Activated T-cell treated with anti-CD3 and anti-CD28 coated beads, Interleukin-2, amount 50 U/mL, for 24 hours (primary cell): ENCODE data around the gene SRPK2.
"Not testable (repeated sequence)": the region's sequence is repeated elsewhere in the genome, so short reads cannot be mapped to it uniquely, and the experiment has no call there.

Experiments
- DNase-seq: peaks from one replicate; pipeline ENCODE4 v3.0.0-alpha.2; 2020
- H3K27ac Mint-ChIP-seq: 2 replicates; pipeline ENCODE4 v1.8.0; 2020; ENCODE audit warnings: mild to moderate bottlenecking, mixed read lengths
- H3K27me3 Mint-ChIP-seq: 2 replicates; pipeline ENCODE4 v1.8.0; 2020; ENCODE audit warnings: mixed read lengths
- H3K36me3 Mint-ChIP-seq: 2 replicates; pipeline ENCODE4 v1.8.0; 2020; ENCODE audit warnings: low read depth, mixed read lengths
- H3K4me1 Mint-ChIP-seq: 2 replicates; pipeline ENCODE4 v1.8.0; 2020; ENCODE audit warnings: low read depth, mixed read lengths
- H3K4me3 Mint-ChIP-seq: 2 replicates; pipeline ENCODE4 v1.8.0; 2020; ENCODE audit warnings: mild to moderate bottlenecking, moderate library complexity, mixed read lengths
- H3K9me3 Mint-ChIP-seq: 2 replicates; pipeline ENCODE4 v1.8.0; 2020; ENCODE audit warnings: mixed read lengths

Gene SRPK2

DNA sequence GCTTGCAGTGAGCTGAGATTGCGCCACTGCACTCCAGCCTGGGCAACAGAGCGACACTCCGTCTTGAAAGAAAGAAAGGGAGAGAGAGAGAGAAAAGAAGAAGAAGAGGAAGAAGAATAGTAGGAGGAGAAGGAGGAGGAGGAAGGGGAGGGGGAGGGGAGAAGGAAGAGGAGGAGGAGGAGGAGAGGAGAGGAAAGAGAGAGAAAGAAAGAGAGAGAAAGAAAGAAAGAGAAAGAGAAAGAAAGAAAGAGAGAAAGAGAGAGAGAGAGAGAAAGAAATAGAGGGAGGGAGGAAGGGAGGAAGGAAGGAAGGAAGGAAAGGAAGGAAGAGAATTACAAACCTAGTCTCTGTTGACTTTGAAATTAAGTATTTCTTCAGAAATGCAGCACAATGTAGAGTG lies 7.8 kb upstream of the SRPK2 start:
- DNase-seq, result no peak
- Mint-ChIP-seq H3K9me3 (no peaks in the 10 kb centered on the region), H3K36me3 (no peaks in the 10 kb centered on the region), H3K4me1 (peaks cover 9% of the 10 kb centered on the region), H3K27ac (no peak overlapping the region), H3K27me3 (no peaks in the 10 kb centered on the region), H3K4me3 (no peak overlapping the region)

DNA sequence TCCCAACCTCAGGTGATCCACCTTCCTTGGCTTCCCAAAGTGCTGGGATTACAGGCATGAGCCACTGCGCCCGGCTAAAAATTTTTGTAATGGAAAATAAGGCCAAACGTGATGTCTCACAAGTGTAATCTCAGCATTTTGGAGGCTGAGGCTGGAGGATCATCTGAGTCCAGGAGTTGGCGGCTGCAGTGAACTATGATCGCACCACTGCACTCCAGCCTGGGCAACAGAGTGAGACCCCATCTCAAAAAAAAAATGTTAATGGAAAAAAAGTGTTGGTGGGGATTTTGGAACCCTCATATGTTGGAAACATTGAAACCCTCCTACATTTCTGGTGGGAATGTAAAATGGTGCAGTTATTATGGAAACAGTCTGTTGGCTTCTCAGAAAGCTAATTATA lies 2.7 kb upstream of the SRPK2 start:
- peaks cover 10% of the 10 kb centered on the region for H3K36me3 Mint-ChIP-seq
- no peak for DNase-seq
- H3K27me3 Mint-ChIP-seq, result no peaks in the 10 kb centered on the region
- H3K4me1 Mint-ChIP-seq, result peaks cover 28% of the 10 kb centered on the region
- peak overlapping the region; percentile 13 for H3K27ac Mint-ChIP-seq
- H3K4me3 Mint-ChIP-seq, result no peak overlapping the region
- no peaks in the 10 kb centered on the region for H3K9me3 Mint-ChIP-seq

DNA sequence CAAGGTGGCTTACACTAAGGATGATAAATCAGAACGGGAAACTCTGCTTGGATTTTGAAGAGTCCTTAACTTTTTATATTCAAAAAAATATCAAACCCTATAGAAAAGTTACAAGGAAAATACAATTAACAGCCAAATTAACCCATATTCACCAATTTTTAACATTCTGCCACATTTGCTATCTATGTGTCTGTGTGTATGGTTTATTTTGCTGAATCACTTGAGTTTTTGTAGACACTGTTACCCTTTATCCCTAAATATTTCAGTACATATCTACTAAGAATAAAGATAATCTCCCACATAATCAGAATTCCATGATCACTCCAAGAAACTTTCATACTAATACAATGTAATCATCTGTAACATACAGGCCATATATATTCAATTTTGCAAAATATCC lies 1.2 kb upstream of the SRPK2 start:
- no peak overlapping the region for H3K27ac Mint-ChIP-seq
- peak overlapping the region; percentile 84 for H3K4me3 Mint-ChIP-seq

DNA sequence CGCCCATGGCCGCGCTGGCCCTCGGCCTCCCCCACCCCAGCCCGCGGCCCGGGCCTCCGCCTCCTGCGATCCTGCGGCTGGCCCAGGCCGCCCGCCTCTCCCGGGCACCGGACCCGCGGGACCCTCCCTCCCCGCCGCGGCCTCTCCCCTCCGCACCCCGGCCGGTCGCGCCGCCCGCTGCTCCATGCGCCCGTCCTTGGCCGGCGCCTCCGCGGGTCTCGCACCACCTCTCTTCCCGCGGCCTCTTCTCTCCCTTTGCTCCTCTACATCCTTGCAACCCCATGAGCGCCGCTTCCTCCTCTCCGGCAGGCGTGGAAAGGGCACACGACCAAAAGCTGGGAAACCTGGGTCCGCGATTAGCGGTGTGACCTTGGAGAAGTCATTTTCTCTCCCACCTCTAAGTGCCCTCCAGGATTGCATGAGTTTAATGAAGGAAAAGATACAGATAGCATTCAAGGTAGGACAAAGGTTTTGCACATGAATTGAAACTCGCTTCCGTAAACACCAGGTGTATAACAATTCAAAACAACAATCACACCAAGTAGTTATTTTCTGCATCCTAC lies 448 bp upstream of the SRPK2 start:
- peak overlapping the region; percentile 90 for H3K27ac Mint-ChIP-seq
- peak overlapping the region; percentile 84 for H3K4me3 Mint-ChIP-seq
- DNase-seq, result peak; percentile 69
- peaks cover 19% of the 10 kb centered on the region for H3K36me3 Mint-ChIP-seq
- H3K9me3 Mint-ChIP-seq, result no peaks in the 10 kb centered on the region
- H3K4me1 Mint-ChIP-seq, result peaks cover 39% of the 10 kb centered on the region
- no peaks in the 10 kb centered on the region for H3K27me3 Mint-ChIP-seq

More for the DNA sequence above, 1.2 kb upstream of the SRPK2 start:
- Mint-ChIP-seq H3K27me3 (no peaks in the 10 kb centered on the region), H3K4me1 (peaks cover 35% of the 10 kb centered on the region), H3K9me3 (no peaks in the 10 kb centered on the region), H3K36me3 (peaks cover 17% of the 10 kb centered on the region)
- no peak for DNase-seq

DNA sequence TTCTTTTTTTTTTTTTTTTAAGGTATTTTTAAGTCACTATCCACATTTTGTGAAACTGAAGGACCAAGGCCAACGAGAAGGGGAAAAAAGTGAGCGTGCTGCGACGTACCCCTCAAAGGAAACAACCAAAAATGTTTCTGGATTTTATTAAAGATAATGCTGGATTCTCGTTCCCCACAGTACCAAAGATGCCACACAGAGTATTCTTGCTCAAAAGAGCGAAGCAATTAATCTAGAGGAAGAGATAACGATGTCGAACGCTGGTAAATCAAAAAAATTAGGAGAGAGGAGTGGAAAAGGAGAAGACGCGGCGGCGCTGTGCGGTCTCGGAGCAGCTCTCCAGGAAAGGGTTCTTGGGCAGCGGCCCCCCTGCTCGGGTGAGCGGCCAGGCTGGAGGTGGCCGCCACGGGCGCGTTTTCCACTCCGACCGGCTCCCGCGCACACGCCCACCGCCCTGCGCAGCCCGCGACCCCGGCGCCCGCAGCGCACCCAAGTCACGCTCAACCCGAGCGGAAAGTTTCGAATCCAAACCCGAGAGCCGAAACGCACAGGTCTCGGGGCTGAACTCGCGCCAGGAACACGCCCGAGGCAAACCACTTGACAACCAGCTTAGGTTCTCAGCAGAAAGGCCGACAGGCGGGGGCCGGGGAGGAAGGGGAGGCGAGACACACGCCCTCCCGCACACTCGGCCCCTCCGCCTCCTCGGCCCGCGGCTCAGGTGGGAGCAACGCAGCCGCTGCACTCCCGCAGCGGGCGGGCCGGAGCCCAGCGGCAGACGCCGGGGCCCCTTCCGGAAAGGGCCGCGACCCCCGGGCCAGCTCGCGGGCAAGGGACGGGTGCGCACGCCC lies 989 bp downstream of the SRPK2 start:
- peak; percentile 69 for DNase-seq
- H3K9me3 Mint-ChIP-seq, result no peaks in the 10 kb centered on the region
- no peaks in the 10 kb centered on the region for H3K27me3 Mint-ChIP-seq
- peak overlapping the region; percentile 87 for H3K4me3 Mint-ChIP-seq
- peaks cover 44% of the 10 kb centered on the region for H3K4me1 Mint-ChIP-seq
- peaks cover 20% of the 10 kb centered on the region for H3K36me3 Mint-ChIP-seq
- peak overlapping the region; percentile 86 for H3K27ac Mint-ChIP-seq

DNA sequence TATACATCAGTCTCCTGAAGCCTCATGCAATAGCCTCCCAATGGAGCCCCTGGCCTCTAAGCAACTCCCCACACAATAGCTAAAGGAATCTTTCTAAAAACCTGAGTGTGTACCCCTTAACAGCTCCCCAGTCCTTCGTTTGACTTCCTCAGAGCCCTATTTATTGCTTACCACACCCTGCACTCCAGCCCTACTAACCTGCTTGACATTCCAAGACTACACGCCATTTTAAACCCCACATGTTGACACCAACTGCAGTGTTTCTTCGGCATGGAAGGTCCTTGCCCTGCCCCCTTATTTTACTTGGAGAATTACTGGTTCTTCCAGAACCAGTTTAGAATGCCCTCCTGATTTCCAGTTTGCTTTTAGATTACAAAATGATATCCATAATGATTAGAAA lies 10.8 kb downstream of the SRPK2 start:
- no peak for DNase-seq
- H3K27ac Mint-ChIP-seq, result no peak overlapping the region
- H3K4me1 Mint-ChIP-seq, result peaks cover 37% of the 10 kb centered on the region
- H3K4me3 Mint-ChIP-seq, result no peak overlapping the region
- no peaks in the 10 kb centered on the region for H3K27me3 Mint-ChIP-seq
- no peaks in the 10 kb centered on the region for H3K9me3 Mint-ChIP-seq
- H3K36me3 Mint-ChIP-seq, result peaks cover 4% of the 10 kb centered on the region

DNA sequence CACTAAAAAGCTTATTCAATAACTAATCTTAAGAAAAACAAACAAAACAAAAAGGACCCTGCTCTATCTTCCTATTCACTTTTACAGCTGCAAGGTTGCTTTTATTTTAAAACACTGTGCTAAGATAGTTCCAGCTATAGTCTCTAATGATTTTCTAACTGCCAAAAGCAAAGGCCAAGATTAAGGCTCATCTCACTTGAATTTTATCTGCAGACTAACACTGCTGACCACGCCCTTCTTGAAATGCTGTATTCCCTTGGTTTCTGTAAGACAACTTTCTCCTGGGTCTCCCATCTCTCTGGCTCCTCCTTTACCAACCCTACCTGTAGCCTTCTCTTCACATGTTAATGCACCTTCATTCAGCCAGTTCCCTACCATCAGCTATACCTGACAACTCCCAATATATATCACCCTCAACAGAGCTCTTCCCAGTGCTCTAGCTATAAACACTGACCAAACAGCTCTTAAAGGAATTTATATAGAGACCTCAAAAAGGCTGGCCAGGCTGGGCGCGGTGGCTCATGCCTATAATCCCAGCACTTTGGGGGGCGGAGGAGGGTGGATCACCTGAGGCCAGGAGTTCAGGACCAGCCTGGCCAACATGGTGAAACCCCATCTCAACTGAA lies 11.7 kb downstream of the SRPK2 start:
- no peak overlapping the region for H3K4me3 Mint-ChIP-seq
- no peak overlapping the region for H3K27ac Mint-ChIP-seq
- H3K27me3 Mint-ChIP-seq, result no peaks in the 10 kb centered on the region
- no peak for DNase-seq
- H3K36me3 Mint-ChIP-seq, result no peaks in the 10 kb centered on the region
- H3K9me3 Mint-ChIP-seq, result no peaks in the 10 kb centered on the region
- H3K4me1 Mint-ChIP-seq, result peaks cover 35% of the 10 kb centered on the region

DNA sequence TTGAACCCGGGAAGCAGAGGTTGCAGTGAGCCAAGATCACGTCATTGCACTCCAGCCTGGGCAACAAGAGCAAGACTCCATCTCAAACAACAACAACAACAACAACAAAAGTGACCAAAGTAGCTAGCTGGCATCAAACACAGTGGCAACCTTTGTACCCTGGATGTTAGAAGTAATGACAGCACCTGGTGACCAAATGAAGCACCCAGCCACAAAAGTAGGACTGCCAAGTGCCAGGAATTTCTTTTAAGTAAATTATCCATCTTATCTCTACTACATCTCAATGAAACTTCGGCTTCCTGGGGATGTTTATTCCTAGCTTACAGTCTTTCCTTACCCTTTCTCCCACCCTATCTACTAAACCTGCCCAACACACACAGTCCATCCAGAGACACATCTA lies 18.8 kb downstream of the SRPK2 start:
- Mint-ChIP-seq H3K4me3 (no peak overlapping the region), H3K27me3 (no peaks in the 10 kb centered on the region), H3K27ac (no peak overlapping the region), H3K9me3 (no peaks in the 10 kb centered on the region), H3K4me1 (peaks cover 36% of the 10 kb centered on the region), H3K36me3 (peaks cover 5% of the 10 kb centered on the region)
- DNase-seq, result no peak

DNA sequence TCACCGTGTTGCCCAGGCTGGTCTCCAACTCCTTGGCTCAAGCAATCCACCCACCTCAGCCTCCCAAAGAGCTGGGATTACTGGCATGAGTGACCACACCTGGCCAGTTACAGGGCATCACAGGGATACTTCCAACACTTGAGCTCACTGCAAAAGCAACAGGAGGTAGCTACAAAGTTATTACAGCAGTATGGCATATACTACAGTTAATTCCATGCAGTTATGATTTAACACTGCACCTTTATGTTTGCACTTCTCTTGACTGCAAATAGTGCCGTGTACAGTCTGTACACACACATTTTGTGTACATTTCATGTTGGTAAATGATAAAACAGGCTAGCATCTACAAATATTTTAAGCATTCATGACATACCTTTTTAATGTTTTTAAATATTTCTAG lies 21.3 kb downstream of the SRPK2 start:
- Mint-ChIP-seq H3K4me3 (no peak overlapping the region), H3K27ac (no peak overlapping the region), H3K36me3 (peaks cover 21% of the 10 kb centered on the region), H3K9me3 (no peaks in the 10 kb centered on the region), H3K4me1 (peaks cover 35% of the 10 kb centered on the region), H3K27me3 (no peaks in the 10 kb centered on the region)
- no peak for DNase-seq

DNA sequence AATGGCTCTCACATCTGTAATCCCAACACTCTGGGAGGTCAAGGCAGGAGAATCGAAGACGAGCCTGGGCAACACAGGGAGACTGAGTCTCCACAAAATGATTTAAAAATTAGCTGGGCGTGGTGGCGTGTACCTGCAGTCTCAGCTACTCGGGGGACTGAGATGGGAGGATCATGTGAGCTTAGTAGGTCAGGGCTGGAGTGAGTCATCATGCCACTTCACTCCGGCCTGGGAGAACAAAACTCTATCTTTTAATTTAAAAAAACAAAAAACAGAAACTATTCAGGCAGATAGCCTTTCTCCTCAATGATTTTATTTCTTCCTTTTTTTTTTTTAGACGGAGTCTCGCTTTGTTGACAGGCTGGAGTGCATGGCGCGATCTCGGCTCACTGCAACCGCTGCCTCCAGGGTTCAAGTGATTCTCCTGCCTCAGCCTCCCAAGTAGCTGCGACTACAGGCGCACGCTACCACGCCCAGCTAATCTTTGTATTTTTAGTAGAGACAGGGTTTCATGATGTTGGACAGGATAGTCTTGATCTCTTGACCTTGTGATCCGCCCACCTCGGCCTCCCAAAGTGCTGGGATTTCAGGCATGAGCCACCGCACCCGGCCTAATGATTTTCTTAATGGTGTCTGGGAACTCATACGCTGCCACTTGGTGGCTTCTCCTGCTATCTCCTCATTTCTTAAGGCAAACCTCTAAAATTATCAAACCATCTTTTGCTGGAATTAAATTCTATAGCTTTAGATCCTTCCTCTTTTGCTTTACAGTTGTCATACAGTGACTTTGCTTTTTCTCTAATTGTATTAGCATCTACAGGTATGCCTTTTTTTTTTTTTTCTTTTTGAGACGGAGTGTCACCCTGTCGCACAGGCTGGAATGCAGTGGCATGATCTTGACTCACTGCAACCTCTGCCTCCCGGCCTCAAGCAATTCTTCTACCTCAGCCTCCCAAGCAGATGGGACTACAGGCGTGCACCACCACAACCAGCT lies 22.9 kb downstream of the SRPK2 start:
- DNase-seq, result no peak
- no peaks in the 10 kb centered on the region for H3K9me3 Mint-ChIP-seq
- no peaks in the 10 kb centered on the region for H3K27me3 Mint-ChIP-seq
- H3K4me3 Mint-ChIP-seq, result no peak overlapping the region
- peaks cover 30% of the 10 kb centered on the region for H3K4me1 Mint-ChIP-seq
- no peak overlapping the region for H3K27ac Mint-ChIP-seq
- H3K36me3 Mint-ChIP-seq, result peaks cover 30% of the 10 kb centered on the region

DNA sequence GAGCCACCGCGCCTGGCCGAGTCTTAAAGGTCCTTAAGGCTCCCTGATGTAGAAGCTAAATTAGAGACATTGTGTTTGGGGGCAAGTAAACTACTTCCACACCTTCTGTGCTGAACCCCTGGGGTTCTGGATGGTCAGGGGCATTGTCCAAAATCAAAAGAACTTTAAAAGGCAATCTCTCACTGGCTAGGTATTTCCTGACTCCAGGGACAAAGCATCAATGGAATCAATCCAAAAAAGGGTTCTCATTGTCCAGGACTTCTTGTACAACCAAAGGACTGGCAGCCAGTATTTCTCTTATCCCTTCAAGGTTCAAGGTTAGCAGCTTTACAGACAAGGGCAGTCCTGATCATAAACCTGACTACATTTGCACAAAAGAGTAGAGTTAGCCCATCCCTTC lies 24.0 kb downstream of the SRPK2 start:
- Mint-ChIP-seq H3K27ac (no peak overlapping the region), H3K27me3 (no peaks in the 10 kb centered on the region), H3K36me3 (peaks cover 34% of the 10 kb centered on the region), H3K4me1 (peaks cover 25% of the 10 kb centered on the region), H3K9me3 (no peaks in the 10 kb centered on the region), H3K4me3 (no peak overlapping the region)
- DNase-seq, result no peak

DNA sequence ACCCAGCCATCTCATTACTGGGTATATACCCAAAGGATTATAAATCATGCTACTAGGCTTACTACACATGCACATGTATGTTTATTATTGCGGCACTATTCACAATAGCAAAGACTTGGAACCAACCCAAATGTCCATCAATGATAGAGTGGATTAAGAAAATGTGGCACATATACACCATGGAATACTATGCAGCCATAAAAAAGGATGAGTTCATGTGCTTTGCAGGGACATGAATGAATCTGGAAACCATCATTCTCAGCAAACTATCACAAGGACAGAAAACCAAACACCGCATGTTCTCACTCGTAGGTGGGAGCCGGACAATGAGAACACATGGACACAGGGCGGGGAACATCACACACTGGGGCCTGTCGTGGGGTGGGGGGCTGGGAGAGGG lies 25.1 kb downstream of the SRPK2 start:
- Mint-ChIP-seq H3K4me1 (peaks cover 27% of the 10 kb centered on the region), H3K36me3 (peaks cover 34% of the 10 kb centered on the region)
- H3K4me3 Mint-ChIP-seq, H3K27me3 Mint-ChIP-seq, H3K9me3 Mint-ChIP-seq, DNase-seq, H3K27ac Mint-ChIP-seq: not testable (repeated sequence)

DNA sequence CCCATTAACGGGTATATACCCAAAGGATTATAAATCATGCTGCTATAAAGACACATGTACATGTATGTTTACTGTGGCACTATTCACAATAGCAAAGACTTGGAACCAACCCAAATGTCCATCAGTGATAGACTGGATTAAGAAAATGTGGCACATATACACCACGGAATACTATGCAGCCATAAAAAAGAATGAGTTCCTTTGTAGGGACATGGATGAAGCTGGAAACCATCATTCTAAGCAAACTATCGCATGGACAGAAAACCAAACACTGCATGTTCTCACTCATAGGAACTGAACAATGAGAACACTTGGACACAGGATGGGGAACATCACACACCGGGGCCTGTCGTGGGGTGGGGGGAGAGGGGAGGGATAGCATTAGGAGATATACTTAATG lies 26.0 kb downstream of the SRPK2 start:
- H3K27ac Mint-ChIP-seq, H3K9me3 Mint-ChIP-seq, H3K4me3 Mint-ChIP-seq, H3K27me3 Mint-ChIP-seq, DNase-seq: not testable (repeated sequence)
- peaks cover 34% of the 10 kb centered on the region for H3K36me3 Mint-ChIP-seq
- H3K4me1 Mint-ChIP-seq, result peaks cover 23% of the 10 kb centered on the region

DNA sequence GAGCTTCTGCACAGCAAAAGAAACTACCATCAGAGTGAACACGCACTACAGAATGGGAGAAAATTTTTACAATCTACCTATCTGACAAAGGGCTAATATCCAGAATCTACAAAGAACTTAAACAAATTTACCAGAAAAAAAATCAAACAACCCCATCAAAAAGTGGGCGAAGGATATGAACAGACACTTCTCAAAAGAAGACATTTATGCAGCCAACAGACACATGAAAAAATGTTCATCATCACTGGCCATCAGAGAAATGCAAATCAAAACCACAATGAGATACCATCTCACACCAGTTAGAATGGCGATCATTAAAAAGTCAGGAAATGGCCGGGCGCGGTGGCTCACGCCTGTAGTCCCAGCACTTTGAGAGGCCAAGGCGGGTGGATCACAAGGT lies 26.7 kb downstream of the SRPK2 start:
- H3K9me3 Mint-ChIP-seq, H3K27ac Mint-ChIP-seq, DNase-seq, H3K4me3 Mint-ChIP-seq, H3K27me3 Mint-ChIP-seq: not testable (repeated sequence)
- Mint-ChIP-seq H3K4me1 (peaks cover 24% of the 10 kb centered on the region), H3K36me3 (peaks cover 34% of the 10 kb centered on the region)
